Large intestine (tissue), 3 donors: ENCODE data around the gene P2RX7. TPM values are rescaled to one million over a fixed set of nuclear protein-coding genes. Genes with fewer than 3 reads are reported as not detected.
"Not testable (repeated sequence)": the region's sequence is repeated elsewhere in the genome, so short reads cannot be mapped to it uniquely, and the experiment has no call there.

ENCODE experiments used
- DNase-seq, 2 donors: peaks; one replicate each; pipeline versions ENCODE4 v3.0.0 to v3.0.0-alpha.2; 2013
- H3K27ac ChIP-seq: one replicate; pipeline ENCODE4 v1.5.1; 2013; ENCODE audit warnings: low read length
- H3K27me3 ChIP-seq: 2 replicates; pipeline ENCODE4 v1.6.1; 2013; ENCODE audit warnings: low read length; ENCODE audit not compliant: control insufficient read depth, insufficient read depth
- H3K36me3 ChIP-seq: 2 replicates; pipeline ENCODE4 v1.6.1; 2013; ENCODE audit warnings: low read length; ENCODE audit not compliant: control insufficient read depth, insufficient read depth
- H3K4me1 ChIP-seq: one replicate; pipeline ENCODE4 v1.6.1; 2013; ENCODE audit warnings: low read length; ENCODE audit not compliant: control insufficient read depth, insufficient read depth
- H3K4me3 ChIP-seq: one replicate; pipeline ENCODE4 v1.5.1; 2013; ENCODE audit warnings: low read length
- H3K9me3 ChIP-seq: one replicate; pipeline ENCODE4 v1.6.1; 2013; ENCODE audit warnings: mild to moderate bottlenecking, low read depth, low read length, moderate library complexity; ENCODE audit not compliant: control insufficient read depth
- WGBS: methylation state at CpG from one replicate; pipeline ENCODE4 v1.1.5; 2013; ENCODE audit warnings: low lambda C conversion rate; ENCODE audit not compliant: insufficient coverage; 5-methylcytosine and 5-hydroxymethylcytosine counted together
- polyA plus RNA-seq: library from polyadenylated mRNA; unstranded; fragments of 120-200 nt; gene quantifications from one replicate; pipeline ENCODE4 v1.2.1, GENCODE V29; 2013

The P2RX7 gene
- polyA plus RNA-seq, 1 donor, result 1.3 TPM

DNA sequence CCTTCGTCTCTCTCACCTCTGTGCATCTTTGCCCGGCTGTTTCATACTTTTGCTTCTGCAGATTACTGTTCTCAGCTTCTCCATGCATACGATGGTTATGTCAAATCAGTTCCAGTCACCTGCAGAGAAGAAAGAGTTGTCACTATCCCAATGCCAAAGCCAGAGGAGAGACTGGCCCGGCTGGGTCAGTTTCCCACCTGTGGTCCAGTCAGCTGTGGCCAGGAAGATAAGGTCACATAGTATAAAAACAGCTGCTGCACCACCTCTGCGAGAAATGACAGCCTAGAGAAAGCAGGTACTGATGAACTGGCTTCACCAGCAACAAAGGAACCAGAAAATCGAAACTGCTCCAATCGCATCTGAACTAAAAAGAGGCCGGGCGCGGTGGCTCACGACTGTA lies 70.8 kb downstream of the P2RX7 start:
- Histone ChIP-seq H3K27me3 (no peaks in the 10 kb centered on the region), H3K36me3 (no peaks in the 10 kb centered on the region), H3K4me1 (no peaks in the 10 kb centered on the region), H3K27ac (no peak overlapping the region), H3K9me3 (no peaks in the 10 kb centered on the region), H3K4me3 (no peak overlapping the region)
- 60% methylated on average over 1 of the region's 11 CpGs for WGBS
- no peak for DNase-seq

DNA sequence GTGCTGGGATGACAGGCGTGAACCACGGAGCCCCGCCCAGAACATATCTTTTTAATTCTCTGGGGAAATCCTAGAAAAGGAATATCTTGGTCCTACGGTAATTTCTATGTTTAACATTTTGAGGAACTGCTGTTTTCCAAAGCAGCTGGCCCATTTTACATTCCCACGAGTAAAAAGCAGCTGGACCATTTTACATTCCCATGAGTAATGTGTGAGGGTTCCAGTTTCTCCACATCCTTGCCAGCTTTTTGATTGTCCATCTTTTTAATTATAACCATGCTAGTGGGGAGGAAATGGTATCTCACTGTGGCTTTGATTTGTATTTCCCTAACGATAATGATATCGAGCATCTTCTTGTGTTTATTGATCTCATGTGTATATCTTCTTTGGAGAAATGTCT lies 72.8 kb downstream of the P2RX7 start:
- H3K27ac ChIP-seq, result no peak overlapping the region
- no peaks in the 10 kb centered on the region for H3K27me3 ChIP-seq
- no peaks in the 10 kb centered on the region for H3K36me3 ChIP-seq
- WGBS, result no CpG with 5 or more reads among the region's 7 CpGs
- H3K4me3 ChIP-seq, result no peak overlapping the region
- H3K9me3 ChIP-seq, result no peaks in the 10 kb centered on the region
- H3K4me1 ChIP-seq, result peaks cover 4% of the 10 kb centered on the region
- DNase-seq, result no peak

DNA sequence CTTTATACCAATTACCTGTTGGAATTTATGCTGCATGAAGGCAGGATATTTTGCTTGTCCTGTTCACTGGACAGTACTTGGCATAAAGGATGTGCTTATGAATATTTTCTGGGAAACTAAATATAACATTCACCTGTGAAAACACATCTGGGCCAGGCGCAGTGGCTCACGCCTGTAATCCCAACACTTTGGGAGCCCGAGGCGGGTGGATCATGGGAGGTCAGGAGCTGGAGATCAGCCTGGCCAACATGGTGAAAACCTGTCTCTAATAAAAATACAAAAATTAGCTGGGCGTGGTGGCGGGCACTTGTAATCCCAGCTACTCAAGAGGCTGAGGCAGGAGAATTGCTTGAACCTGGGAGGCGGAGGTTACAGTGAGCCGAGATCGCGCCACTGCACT lies 75.9 kb downstream of the P2RX7 start:
- H3K4me3 ChIP-seq, H3K27ac ChIP-seq, H3K9me3 ChIP-seq, H3K27me3 ChIP-seq, DNase-seq: not testable (repeated sequence)
- Histone ChIP-seq H3K4me1 (peaks cover 16% of the 10 kb centered on the region), H3K36me3 (peaks cover 12% of the 10 kb centered on the region)
- WGBS, result 100% methylated on average over 1 of the region's 10 CpGs

DNA sequence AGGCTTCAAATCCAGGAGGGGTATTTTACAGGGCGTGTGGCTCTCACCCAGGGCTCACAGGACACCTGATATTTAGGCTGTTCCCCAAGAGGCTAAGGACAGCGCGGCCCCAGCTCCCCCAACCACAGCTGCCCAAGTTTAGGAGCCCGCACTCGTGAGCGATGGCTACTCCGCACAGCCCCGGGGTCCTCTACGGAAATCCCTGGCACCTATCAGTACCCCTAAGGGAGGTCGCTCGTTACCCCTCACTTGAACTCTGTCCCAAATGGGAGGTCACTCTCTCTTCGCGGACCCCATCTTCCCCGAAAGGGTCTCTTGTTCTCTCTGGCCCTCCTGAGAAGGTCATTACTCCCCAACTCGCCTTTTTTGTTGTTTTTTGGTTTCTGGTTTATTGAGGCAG lies 76.5 kb downstream of the P2RX7 start:
- peaks cover 21% of the 10 kb centered on the region for H3K4me1 ChIP-seq
- no CpG with 5 or more reads among the region's 15 CpGs for WGBS
- DNase-seq, result no peak
- peak overlapping the region; percentile 86 for H3K4me3 ChIP-seq
- peak overlapping the region; percentile 93 for H3K27ac ChIP-seq
- no peaks in the 10 kb centered on the region for H3K27me3 ChIP-seq
- H3K36me3 ChIP-seq, result peaks cover 15% of the 10 kb centered on the region
- no peaks in the 10 kb centered on the region for H3K9me3 ChIP-seq

DNA sequence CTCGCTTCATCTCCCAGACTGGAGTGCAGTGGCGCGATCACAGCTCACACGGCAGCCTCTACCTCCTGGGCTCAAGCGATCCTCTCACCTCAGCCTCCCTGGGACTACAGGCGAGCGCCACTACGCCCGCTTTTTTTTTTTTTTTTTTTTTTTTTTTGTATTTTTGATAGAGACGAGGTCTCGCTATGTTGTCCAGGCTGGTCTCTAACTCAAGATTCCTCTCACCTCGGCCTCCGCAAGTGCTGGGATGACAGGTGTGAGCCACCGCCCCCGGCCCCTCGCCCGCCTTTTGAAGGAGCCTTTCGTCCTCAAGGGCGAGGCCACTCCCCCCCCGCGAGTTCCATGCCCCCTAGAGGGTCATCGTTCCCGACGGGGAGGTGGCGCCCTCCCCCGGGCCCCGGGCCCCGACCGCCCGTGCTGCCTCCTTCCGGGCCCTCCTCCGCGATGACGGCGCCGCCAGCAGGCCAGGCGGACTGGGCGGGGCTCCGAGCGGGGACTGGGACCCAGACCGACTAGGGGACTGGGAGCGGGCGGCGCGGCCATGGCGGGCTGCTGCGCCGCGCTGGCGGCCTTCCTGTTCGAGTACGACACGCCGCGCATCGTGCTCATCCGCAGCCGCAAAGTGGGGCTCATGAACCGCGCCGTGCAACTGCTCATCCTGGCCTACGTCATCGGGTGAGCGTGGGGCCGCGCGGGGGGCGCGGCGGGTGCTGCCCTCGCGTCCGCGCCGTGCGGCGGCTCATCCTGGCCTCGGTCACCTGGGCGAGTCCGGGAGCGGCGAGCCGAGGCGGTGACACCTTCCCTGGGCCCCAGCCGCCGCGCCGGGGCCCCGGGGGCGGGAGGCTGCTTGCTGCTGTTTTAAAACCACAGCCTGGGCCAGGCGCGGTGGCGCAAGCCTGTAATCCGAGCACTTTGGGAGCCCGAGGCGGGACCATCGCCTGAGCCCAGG lies 77.2 kb downstream of the P2RX7 start, which contains the start of gene P2RX4:
Gene P2RX4 (plus strand): TSS at position 506 of the 949 bp plus-strand sequence. CDS start 36 bp downstream, at position 542.
- Histone ChIP-seq H3K27me3 (no peaks in the 10 kb centered on the region), H3K4me3 (peak within 1 kb of the TSS; percentile 86), H3K27ac (peak within 1 kb of the TSS; percentile 93), H3K36me3 (peaks cover 15% of the 10 kb centered on the region), H3K9me3 (no peaks in the 10 kb centered on the region), H3K4me1 (peaks cover 26% of the 10 kb centered on the region)
- WGBS, result no CpG with 5 or more reads among the region's 97 CpGs
- peak; percentile 91 to 96 for DNase-seq

DNA sequence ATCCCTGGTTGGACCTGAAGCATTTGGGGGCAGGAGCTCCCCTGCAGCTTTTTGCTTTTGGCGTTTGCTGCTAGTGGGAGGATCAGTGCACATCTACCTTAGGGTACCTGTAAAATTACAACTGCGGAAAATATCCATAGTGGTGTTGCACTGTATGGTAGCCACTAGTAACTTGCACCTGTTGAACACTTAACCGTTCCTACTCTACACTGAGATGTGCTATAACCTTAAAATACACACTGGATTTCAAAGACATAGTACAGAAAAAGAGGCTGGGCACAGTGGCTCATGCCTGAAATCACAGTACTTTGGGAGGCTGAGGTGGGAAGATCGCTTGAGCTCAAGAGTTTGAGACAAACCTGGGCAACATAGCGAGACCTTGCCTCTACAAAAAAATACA lies 80.2 kb downstream of the P2RX7 start:
- Histone ChIP-seq H3K9me3 (no peaks in the 10 kb centered on the region), H3K4me3 (no peak overlapping the region), H3K36me3 (peaks cover 17% of the 10 kb centered on the region), H3K4me1 (peaks cover 53% of the 10 kb centered on the region), H3K27ac (peak overlapping the region; percentile 96), H3K27me3 (no peaks in the 10 kb centered on the region)
- DNase-seq, result no peak
- no CpG with 5 or more reads among the region's 5 CpGs for WGBS

DNA sequence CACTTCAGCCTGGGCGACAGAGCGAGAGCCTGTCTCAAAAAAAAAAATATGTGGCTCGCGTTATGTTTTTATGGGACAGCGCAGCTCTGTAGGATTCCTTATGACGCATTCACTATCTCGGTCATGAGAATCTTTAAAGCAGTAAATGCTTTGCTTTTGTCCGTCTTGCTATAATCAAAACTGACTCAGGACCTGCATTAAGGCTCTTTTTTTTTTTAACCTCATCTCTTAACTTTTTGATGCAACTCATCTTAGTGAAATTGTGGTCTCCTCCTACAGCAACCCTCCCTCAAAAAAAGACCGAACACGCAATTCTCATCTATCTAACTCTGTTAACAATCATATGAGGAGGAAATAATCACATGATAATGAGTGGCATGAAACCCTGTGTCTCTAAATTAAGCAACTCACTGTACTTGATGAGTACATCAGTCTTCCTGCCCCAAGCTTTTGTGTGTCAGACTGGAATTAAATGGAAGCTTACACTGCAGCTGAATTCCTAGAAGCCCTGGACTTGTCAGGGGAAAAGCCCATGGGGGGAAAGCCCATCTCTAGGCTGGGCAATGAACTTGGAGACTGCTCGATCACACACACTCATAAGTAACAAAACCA lies 81.6 kb downstream of the P2RX7 start:
- H3K4me3 ChIP-seq, result no peak overlapping the region
- peak overlapping the region; percentile 96 for H3K27ac ChIP-seq
- DNase-seq, result peak; percentile 52 to 81
- WGBS, result 50% methylated on average over 2 of the region's 11 CpGs
- no peaks in the 10 kb centered on the region for H3K27me3 ChIP-seq
- no peaks in the 10 kb centered on the region for H3K9me3 ChIP-seq
- peaks cover 25% of the 10 kb centered on the region for H3K36me3 ChIP-seq
- H3K4me1 ChIP-seq, result peaks cover 63% of the 10 kb centered on the region

DNA sequence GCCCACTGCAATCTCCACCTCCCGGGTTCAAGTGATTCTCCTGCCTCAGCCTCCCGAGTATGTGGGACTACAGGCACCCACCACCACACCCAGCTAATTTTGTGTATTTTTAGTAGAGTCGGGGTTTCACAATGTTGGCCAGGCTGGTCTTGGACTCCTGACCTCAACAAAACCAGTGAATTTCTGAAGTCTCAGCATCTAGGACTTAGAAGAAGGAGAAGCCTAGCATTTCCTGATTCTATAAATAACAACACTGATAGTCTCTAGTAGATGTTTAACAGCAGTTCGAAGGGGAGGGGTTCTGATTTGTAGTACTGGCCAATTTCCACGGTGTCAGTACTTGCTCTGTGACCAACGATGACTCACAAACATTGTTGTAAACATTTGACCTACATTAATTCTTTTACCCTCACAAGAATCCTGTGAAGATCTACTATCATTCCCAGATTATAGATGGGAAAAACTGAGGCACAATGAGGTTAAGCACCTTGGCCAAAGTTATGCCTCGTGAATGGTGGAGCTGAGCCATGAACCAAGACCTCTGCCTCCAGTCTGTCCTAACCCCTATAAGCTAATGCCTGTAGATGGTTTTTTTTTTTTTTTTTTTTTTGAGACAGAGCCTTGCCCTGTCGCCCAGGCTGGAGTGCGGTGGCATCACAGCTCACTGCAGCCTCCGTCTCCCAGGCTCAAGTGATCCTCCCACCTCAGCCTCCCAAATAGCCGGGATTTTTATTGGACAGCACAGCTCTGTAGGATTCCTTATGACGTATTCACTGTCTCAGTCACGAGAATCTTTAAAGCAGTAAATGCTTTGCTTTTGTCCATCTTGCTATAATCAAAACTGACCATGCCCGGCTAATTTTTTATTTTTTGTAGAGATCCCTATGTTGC lies 82.4 kb downstream of the P2RX7 start:
- no peaks in the 10 kb centered on the region for H3K9me3 ChIP-seq
- peak; percentile 90 to 96 for DNase-seq
- H3K4me1 ChIP-seq, result peaks cover 60% of the 10 kb centered on the region
- WGBS, result no CpG with 5 or more reads among the region's 14 CpGs
- H3K27me3 ChIP-seq, result no peaks in the 10 kb centered on the region
- H3K4me3 ChIP-seq, result no peak overlapping the region
- H3K36me3 ChIP-seq, result peaks cover 29% of the 10 kb centered on the region
- H3K27ac ChIP-seq, result peak overlapping the region; percentile 96

DNA sequence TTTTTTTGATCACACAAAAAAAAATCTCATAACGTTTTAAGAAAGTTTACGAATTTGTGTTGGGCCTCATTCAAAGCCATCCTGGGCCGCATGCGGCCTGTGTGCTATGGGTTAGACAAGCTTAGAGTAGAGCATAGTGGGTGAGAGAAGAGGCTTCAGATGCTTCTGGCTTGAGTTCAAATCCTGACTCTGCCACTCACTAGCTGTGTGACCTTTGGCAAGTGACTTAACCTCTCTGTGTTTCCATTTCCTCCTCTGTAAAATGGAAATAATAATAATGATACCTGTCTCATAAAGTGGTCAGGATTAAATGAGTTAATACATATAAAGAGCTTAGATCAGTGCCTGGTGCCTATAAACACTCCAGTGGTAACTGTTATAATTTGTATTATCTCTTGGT lies 83.4 kb downstream of the P2RX7 start:
- H3K4me3 ChIP-seq, result no peak overlapping the region
- H3K36me3 ChIP-seq, result peaks cover 31% of the 10 kb centered on the region
- H3K27me3 ChIP-seq, result no peaks in the 10 kb centered on the region
- H3K27ac ChIP-seq, result peak overlapping the region; percentile 96
- DNase-seq, result no peak
- WGBS, result no CpG with 5 or more reads among the region's 4 CpGs
- H3K9me3 ChIP-seq, result no peaks in the 10 kb centered on the region
- peaks cover 59% of the 10 kb centered on the region for H3K4me1 ChIP-seq

DNA sequence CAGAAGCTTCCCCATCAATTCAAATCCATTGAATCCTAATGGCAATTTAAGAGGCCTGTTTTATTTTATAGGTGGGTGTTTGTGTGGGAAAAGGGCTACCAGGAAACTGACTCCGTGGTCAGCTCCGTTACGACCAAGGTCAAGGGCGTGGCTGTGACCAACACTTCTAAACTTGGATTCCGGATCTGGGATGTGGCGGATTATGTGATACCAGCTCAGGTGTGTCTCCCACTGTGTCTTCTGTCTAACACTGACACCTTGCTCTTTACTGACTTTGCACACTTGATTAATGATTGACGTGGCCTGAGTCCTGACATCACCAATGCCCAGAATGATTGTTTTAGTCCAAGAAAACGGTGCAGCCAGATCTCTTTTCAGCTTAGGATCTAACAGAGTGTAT lies 84.4 kb downstream of the P2RX7 start:
- DNase-seq, result peak; percentile 78 to 85
- no peaks in the 10 kb centered on the region for H3K27me3 ChIP-seq
- H3K4me3 ChIP-seq, result no peak overlapping the region
- no peaks in the 10 kb centered on the region for H3K9me3 ChIP-seq
- H3K27ac ChIP-seq, result peak overlapping the region; percentile 96
- no CpG with 5 or more reads among the region's 8 CpGs for WGBS
- peaks cover 56% of the 10 kb centered on the region for H3K4me1 ChIP-seq
- H3K36me3 ChIP-seq, result peaks cover 35% of the 10 kb centered on the region
